COR-L47 (cell line): ENCODE results near the gene MFSD6.

Experiments
- DNase-seq: peaks from one replicate; lab custom pipeline; 2025; lab: John Stamatoyannopoulos, UW

Gene MFSD6

GRCh38 chr2:190440113-190440512 lies 32.0 kb downstream of the MFSD6 start:
- DNase-seq: no peak

DNA sequence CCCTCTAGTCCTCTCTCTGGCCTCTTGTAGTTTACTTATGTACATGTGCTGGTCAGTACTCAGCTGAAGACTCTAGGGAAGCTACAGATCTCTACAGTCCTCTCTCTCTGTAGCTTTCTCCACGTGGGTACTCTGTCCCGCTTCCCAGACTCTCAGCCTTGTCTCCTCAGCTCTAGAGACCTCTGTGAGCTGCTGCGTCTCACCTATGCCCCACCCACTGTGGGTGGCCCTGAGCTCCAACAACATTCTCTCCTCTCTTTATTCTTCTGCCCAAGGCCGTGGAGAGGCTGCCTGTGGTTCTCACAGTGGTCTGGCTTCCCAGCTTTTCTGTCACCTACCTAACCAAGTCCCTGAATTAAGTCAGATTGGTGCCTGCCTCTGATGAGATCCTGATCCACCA lies 33.4 kb downstream of the MFSD6 start:
- DNase-seq: no peak

- no peak for DNase-seq
Observed at GRCh38 chr2:190443055-190443454, 34.9 kb downstream of the MFSD6 start.

- no peak for DNase-seq
Observed at GRCh38 chr2:190443778-190444481, 35.8 kb downstream of the MFSD6 start.

DNA sequence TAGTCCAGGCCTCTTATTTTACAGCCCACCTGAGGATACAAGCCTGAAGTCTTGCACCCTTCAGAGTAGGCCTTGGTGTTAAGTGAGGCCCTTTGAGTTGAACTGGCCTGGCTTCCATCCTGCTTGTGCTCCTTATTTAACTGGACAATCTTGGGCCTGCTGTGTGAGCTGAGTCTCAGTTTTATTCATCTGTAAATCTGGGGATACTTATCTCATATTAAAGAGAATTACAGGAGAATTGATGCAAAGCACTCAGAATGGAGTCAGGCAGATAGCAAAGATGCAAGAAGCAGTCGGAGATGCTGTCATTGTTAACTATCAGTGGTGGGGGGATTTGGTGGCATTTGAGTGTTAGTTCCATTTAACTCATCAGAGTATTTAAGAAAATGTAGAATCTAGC lies 36.8 kb downstream of the MFSD6 start:
- DNase-seq: no peak

- no peak for DNase-seq
Observed at GRCh38 chr2:190446193-190446592, 38.0 kb downstream of the MFSD6 start.

DNA sequence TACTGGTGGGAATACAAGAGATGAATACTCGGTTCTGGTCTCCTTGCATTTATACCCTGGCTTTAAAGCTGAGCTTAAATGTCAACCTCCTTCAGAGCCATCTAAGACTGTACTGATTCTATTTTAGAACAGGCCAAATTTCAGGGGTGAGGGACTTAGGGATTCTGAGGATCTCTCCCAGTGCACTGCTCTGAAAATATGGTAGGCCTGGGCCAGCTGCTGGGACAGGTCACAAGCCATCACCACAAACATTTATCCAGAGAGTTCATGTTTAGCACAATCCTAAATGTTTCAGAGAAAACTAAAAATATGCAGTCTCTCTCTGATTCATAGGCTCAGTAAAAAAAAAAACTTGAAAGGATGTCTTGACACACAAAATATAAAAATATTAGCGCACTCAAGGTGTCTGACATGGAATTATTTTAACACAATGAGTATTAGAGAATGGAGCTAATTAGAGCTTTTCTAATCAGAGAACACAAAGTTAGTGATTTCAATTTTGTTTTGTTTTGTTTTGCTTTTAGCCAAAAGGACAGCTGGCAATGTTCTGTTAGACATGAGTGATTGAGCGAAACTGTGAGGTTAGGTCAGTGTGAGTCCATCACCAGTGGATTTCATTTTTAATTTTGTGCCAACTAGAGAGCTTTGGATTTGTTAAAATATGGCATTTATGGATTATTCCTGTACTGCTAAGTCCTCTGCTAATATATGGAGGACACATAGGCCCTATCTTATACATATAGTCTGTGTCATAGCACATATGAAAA lies 38.8 kb downstream of the MFSD6 start:
- no peak for DNase-seq

- DNase-seq: no peak
Observed at GRCh38 chr2:190447766-190448165, 39.6 kb downstream of the MFSD6 start.

GRCh38 chr2:190449925-190450324 lies 41.8 kb downstream of the MFSD6 start:
- DNase-seq: no peak

- no peak for DNase-seq
Observed at GRCh38 chr2:190450363-190450762, 42.2 kb downstream of the MFSD6 start.

DNA sequence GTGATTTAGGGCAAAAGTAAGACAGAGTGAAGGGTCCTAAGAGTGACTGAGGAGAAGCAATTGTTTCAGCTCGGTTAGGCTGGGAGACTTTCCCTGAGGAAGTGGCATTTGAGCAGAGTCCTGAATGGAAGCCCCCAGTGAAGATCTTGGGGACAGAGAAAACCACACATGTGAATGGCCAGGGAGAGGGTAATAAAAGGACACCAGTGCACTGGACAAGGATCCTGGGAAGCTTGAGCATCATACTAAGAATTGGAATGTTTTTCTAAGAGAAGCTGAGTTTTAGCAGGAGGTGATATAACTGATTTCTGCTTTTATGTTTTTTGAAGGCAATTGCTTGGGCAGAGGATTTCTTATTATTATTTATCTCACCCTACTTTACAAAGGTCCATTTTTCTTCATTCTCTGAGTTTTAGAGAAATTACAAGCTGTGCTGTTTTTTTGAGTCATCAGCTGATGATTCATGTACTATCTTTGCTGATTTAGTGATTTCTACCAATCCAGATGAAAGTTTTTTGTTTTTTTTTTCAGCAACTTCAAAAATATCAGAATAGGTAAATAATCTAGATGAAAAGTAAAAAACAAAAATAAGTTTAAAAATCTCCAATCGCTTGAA lies 43.5 kb downstream of the MFSD6 start:
- DNase-seq: no peak

DNA sequence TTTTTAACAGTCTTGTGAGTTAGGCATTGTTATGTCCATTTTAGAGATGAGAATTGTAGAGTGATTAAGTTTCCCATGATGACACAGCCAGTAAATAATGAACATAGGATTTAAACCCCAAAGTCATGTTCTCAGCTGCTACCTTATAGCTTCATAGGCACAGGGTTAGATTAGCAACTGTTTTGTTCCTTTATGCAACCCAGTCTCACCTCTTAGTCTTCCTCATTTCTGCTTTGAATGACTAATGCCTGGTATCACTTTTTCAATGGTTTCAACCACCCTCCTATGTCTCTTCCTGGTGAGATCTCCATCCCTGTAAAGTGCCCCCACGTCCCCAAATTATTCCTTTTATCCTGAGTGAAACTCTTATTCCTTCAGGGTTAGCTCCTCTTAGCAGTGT lies 44.3 kb downstream of the MFSD6 start:
- no peak for DNase-seq

DNA sequence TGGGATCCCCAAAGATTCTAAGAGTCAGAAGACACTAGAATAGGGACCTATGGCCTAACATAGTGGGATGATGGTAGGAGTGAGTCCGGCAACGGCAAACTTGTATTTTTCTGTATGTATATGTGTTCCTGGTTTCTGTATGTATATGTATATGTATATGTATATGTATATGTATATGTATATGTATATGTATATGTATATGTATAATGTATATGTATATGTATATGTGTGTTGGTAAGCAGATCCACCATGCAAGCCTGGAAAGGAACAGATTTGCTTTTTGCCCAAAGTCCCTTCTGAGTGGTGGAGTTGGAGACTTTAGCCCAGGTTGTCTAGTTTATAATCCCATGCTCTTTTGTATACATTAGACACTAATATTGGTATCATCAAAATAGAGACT lies 46.6 kb downstream of the MFSD6 start:
- no peak for DNase-seq

- no peak for DNase-seq
Observed at GRCh38 chr2:190455358-190456095, 47.4 kb downstream of the MFSD6 start.

- DNase-seq: no peak
Observed at GRCh38 chr2:190456833-190457232, 48.7 kb downstream of the MFSD6 start.

DNA sequence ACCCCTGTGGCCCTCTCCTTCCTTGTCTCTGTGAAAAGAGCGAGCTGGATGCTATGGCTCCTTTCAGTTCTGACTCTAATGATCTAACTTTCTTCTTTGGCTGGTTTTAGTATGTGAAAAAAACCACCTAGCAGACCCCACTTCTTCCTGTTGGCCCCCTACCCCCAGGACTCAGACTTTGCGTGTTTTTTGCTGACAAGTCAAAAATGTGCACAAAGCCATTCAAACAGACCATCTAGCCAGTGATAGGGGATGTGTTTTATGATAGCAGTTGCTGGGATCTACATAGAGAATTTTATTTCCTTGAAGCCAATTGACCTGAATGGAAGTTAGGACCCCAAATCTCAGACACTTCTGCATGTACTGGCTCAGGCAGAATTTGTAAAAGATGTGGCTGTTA lies 49.1 kb downstream of the MFSD6 start:
- DNase-seq: no peak

- DNase-seq: no peak
Observed at GRCh38 chr2:190458352-190459107, 50.4 kb downstream of the MFSD6 start.

DNA sequence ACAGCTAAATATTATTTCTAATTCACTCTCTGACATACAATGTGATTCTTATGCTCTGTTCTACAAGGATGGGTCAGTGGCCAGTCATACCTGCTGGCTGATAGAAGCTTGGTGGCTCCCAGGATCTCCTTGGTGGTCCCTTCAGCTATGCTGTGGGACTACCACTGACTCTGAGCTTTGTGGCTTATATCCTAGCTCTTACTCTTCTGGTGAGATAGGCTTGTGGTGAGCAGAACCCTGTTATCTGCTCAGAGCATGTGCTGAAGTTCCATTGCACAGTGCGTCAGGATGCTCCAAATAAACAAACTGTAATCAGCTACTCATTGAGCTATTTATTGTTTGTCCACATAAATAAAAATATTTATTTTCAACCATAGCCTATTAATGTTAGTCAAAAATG lies 51.7 kb downstream of the MFSD6 start:
- no peak for DNase-seq

DNA sequence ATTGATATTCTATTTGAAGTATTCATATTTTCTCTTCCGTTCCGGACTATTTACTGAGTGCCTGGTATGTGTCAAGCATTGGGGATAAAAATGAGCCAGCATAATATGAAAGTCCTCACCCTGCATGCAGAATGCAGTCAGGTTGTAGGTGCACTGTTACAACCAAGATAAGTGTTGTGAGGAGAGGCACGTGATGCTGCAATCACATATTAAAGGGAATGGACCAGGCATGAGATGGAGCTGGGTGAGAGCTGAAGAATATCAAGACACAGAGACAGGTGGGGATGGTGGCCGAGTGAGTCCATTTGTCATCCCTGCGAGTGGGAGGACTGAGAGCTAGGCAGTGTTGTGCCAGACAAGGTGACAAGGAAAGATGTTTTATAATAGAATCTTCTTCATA lies 52.3 kb downstream of the MFSD6 start:
- DNase-seq: no peak

GRCh38 chr2:190462181-190462580 lies 54.0 kb downstream of the MFSD6 start:
- no peak for DNase-seq

GRCh38 chr2:190462611-190463010 lies 54.5 kb downstream of the MFSD6 start:
- no peak for DNase-seq

DNA sequence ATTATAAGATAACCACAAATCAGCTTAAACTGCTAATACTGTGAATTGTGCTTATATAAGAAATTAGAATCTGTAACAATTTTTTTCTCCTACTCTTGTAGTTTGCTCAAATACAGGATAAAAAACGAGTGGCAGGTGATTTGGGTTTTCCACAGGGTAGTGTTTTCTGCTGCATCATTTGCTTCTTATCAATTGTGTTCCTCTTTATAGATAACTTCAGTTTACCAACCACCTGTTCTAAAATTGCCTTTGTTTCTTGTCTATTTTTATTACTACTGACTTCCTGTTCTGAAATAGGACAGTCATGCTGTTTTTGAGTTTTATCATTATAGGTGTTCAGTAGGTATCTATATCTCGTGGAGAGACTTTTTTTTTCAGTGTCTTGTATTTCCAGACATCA lies 56.9 kb downstream of the MFSD6 start:
- DNase-seq: no peak
